Transverse colon (tissue), 4 donors: ENCODE results near the gene ARHGEF38. TPM values are rescaled to one million over a fixed set of nuclear protein-coding genes. Genes with fewer than 3 reads are reported as not detected.

Experiments
- DNase-seq: peaks from one replicate; pipeline ENCODE4 v3.0.0-alpha.2; 2019
- H3K27ac ChIP-seq, 4 donors: fragments of 200-600 bp; sonication (generic); 2 replicates each; pipeline ENCODE4 v1.5.1; 2016 to 2018; ENCODE audit warnings: inconsistent platforms in 4 of 4
- H3K27me3 ChIP-seq: fragments of 200-600 bp; sonication (generic); 2 replicates; pipeline ENCODE4 v1.5.1; 2017; ENCODE audit warnings: inconsistent platforms
- H3K36me3 ChIP-seq, 4 donors: fragments of 200-600 bp; sonication (generic); 2 replicates each; pipeline ENCODE4 v1.5.1; 2017 to 2019; ENCODE audit warnings: inconsistent platforms in 4 of 4
- H3K4me1 ChIP-seq, 4 donors: fragments of 200-600 bp; sonication (generic); 2 replicates each; pipeline ENCODE4 v1.5.1; 2017 to 2020; ENCODE audit warnings: inconsistent platforms in 4 of 4
- H3K4me3 ChIP-seq, 4 donors: fragments of 200-600 bp; sonication (generic); 1 replicate in 1 of 4; 2 replicates in 3 of 4; pipeline versions ENCODE4 v1.5.1 to v1.6.1; 2017 to 2019; ENCODE audit warnings: inconsistent platforms in 4 of 4
- H3K9me3 ChIP-seq, 2 donors: fragments of 200-600 bp; sonication (generic); 2 replicates each; pipeline ENCODE4 v1.5.1; 2017 to 2019; ENCODE audit warnings: inconsistent platforms in 2 of 2
- EP300 ChIP-seq: sonication (generic); formaldehyde crosslinking; IDR thresholded peaks from one replicate; pipeline ENCODE4 v1.6.1; 2017; ENCODE audit warnings: antibody characterized with exemption, low read depth
- POLR2A ChIP-seq: fragments of 450-650 bp; IDR thresholded peaks from one replicate; pipeline ENCODE4 v1.6.1; 2016; ENCODE audit warnings: antibody characterized with exemption, mild to moderate bottlenecking, moderate library complexity
- POLR2AphosphoS5 ChIP-seq, 3 donors: sonication (generic); formaldehyde crosslinking; IDR thresholded peaks; one replicate each; pipeline ENCODE4 v1.6.1; 2016; ENCODE audit warnings: antibody characterized with exemption in 3 of 3
- WGBS, 2 donors: methylation state at CpG; one replicate each; pipeline ENCODE4 v1.1.5; 2018; ENCODE audit warnings: low coverage in 1 of 2; 5-methylcytosine and 5-hydroxymethylcytosine counted together
- in situ Hi-C, 4 donors: fragments of 200-750 bp; cut with MboI; loops; one replicate each; pipeline versions ENCODE4 v1.15.0 to v1.15.1; 2017; ENCODE audit warnings: low sequenced_read_pairs in 3 of 4, low pct_ligation_motif_present in 1 of 4, low pct_unique_long_range_greater_than_20kb in 1 of 4
- intact Hi-C: fragments of 100-400 bp; cut with DNase I; formaldehyde crosslinking; loops from one replicate; pipeline ENCODE4 v1.15.1; 2023; ENCODE audit warnings: low total_unique reads
- total RNA-seq, 4 donors: library from RNA; depleted of rRNA; stranded (reverse); fragments of >200 nt; gene quantifications; one replicate each; pipeline ENCODE4 v1.1.0, GENCODE V29; 2016
- TF ChIP-seq, protein P1 (sequence below), 5 experiments: fragments of 200-600 bp in 3 of 5; fragments of 450-650 bp in 2 of 5; sonication (generic) in 3 of 5; IDR thresholded peaks; 1 replicate in 2 of 5; 2 replicates in 3 of 5; pipeline ENCODE4 v1.5.1; 2016 to 2017; ENCODE audit warnings: antibody characterized with exemption in 5 of 5, inconsistent platforms in 3 of 5, mild to moderate bottlenecking in 2 of 5, moderate library complexity in 1 of 5

The ARHGEF38 gene
- total RNA-seq, 4 donors from 2014 or later: 2.6 to 18.1 (median 15.6) TPM

DNA sequence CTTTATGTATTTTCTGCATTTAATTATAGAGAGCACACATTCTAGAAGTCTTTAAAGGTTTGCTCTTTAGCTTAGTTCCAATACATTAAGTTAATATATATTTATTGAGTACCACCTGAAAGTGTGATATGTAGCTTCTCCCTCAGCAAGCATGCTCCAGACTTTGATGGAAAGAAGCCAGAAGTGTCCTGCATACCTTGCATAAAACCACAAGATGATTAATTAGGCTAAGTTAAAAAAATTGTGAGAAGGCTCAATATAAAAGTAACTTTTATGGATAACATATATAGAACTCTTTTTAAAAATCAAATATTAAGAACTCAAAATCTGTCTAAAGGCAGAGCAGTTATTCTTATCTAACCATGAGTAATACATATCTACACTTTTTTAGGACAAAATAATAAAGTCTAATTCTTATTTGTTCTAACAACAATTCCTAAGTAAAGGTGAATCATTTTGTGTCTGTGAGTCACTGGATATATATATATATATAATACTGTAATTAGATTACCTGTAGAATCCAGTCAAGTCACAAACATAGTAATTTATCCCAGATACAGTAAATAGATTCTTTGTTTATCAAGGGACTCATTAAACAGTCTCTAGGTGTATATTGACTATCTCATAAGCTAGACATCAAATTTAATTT is 104.8 kb downstream of the ARHGEF38 start:
- in situ Hi-C loops: loop anchor here in 1 of 4 donors (25.0 kb wide), 1 partner anchor 145 kb away; no protein-coding TSS in a partner anchor
- Histone ChIP-seq H3K36me3 (no peaks in the 10 kb centered on the region), H3K4me1 (no peaks in the 10 kb centered on the region)

DNA sequence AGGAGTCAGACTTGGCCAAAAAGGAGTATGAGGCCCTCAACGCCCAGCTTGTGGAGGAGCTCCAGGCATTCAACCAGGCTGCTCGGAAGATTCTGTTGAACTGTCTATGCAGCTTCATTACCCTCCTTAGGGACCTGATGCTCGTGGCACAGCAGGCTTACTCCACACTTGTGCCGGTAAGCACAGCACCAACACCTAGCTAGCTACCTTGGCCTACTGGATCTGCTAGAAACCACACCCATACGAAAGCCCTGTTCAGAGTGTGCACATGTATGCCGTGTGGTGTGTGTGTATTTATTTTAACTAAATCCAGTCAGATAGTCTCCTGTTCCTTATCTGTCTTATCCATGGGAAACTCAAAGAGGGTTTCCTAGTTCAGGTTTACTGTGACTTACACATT is 106.8 kb downstream of the ARHGEF38 start:
- H3K36me3 ChIP-seq: no peaks in the 10 kb centered on the region
- TF ChIP-seq, protein P1, sequence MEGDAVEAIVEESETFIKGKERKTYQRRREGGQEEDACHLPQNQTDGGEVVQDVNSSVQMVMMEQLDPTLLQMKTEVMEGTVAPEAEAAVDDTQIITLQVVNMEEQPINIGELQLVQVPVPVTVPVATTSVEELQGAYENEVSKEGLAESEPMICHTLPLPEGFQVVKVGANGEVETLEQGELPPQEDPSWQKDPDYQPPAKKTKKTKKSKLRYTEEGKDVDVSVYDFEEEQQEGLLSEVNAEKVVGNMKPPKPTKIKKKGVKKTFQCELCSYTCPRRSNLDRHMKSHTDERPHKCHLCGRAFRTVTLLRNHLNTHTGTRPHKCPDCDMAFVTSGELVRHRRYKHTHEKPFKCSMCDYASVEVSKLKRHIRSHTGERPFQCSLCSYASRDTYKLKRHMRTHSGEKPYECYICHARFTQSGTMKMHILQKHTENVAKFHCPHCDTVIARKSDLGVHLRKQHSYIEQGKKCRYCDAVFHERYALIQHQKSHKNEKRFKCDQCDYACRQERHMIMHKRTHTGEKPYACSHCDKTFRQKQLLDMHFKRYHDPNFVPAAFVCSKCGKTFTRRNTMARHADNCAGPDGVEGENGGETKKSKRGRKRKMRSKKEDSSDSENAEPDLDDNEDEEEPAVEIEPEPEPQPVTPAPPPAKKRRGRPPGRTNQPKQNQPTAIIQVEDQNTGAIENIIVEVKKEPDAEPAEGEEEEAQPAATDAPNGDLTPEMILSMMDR (IDR thresholded peaks at IDR 0.05): no peak
- TF ChIP-seq EP300 (no peak), POLR2A (no peak), POLR2AphosphoS5 (IDR thresholded peaks at IDR 0.05) (no peak)
- H3K4me3 ChIP-seq: no peak overlapping the region
- intact Hi-C loops: no loop called here
- no peaks in the 10 kb centered on the region for H3K4me1 ChIP-seq
- no peaks in the 10 kb centered on the region for H3K9me3 ChIP-seq
- no peak overlapping the region for H3K27ac ChIP-seq
- no peak for DNase-seq
- H3K27me3 ChIP-seq: no peaks in the 10 kb centered on the region
- in situ Hi-C loops: loop anchor here in 1 of 4 donors (25.0 kb wide), 1 partner anchor 147 kb away; no protein-coding TSS in a partner anchor
- WGBS, 2 donors: 88 to 89% methylated on average over 3 to 6 of the region's 6 CpGs

More for the DNA sequence above, 104.8 kb downstream of the ARHGEF38 start:
- Histone ChIP-seq H3K27me3 (no peaks in the 10 kb centered on the region), H3K9me3 (no peaks in the 10 kb centered on the region), H3K4me3 (no peak overlapping the region), H3K27ac (no peak overlapping the region)
- no peak for TF ChIP-seq EP300
- intact Hi-C loops: no loop called here
- no peak for DNase-seq

DNA sequence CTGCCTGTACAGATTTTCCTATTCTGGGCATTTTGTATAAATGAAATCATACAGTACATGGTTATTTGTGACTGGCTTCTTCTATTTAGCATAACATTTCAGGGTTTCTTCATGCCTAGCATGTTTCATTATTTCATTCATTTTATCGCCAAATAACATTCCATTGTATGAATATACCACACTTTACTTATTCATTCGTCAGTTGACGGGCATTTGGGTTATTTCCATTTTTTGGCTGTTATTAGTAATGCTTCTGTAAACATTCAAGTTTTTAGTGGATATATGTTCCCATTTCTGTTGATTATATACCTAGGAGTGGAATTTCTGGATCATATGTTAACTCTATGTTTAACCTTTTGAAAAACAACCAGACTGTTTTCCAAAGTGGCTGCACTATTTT is 108.6 kb downstream of the ARHGEF38 start:
- Histone ChIP-seq H3K9me3 (no peaks in the 10 kb centered on the region), H3K4me3 (no peak overlapping the region), H3K27ac (no peak overlapping the region), H3K27me3 (no peaks in the 10 kb centered on the region), H3K4me1 (no peaks in the 10 kb centered on the region), H3K36me3 (no peaks in the 10 kb centered on the region)
- in situ Hi-C loops (loop anchor here in 2 of 4 donors (10.0 to 25.0 kb wide), 2 partner anchors 136 to 149 kb away; no protein-coding TSS in a partner anchor), intact Hi-C loops (no loop called here)
- TF ChIP-seq EP300 (no peak), POLR2A (no peak), POLR2AphosphoS5 (IDR thresholded peaks at IDR 0.05) (no peak)
- TF ChIP-seq, protein P1 (IDR thresholded peaks at IDR 0.05): no peak
- 98 to 100% methylated on average over 3 of the region's 3 CpGs for WGBS, 2 donors
- DNase-seq: no peak

DNA sequence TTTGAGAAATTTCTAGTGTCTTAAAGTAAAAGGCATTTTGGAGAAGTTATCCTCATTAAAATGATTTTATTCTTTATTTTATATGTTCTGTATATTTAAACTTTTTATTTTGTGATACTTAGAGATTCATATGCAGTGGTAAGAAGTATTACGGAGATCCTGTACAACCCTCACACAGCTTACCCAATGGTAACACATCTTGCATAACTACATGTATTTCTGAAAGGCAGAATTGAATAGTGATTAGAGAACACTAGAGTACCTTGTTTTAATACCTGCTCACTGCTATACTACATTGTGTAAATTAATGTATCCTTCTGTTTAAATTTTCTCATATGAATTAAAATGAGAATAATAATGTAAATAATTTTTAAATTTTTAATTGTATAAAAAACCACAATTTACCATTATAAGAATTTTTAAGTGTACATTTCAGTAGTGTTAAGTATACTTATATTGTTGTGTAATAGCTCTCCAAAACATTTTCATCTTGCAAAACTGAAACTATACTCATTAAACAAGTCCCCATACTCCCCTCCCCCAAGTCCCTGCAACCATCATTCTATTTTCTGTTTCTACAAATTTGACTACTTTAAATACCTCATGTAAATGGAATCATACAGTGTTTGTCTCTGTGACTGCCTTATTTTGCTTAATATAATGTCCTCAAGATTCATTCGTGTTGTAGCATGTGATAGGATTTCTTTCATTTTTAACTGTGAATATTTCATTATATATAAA is 110.7 kb downstream of the ARHGEF38 start:
- 64 to 92% methylated on average over 2 of the region's 2 CpGs for WGBS, 2 donors
- Histone ChIP-seq H3K4me1 (no peaks in the 10 kb centered on the region), H3K36me3 (no peaks in the 10 kb centered on the region), H3K27me3 (no peaks in the 10 kb centered on the region), H3K4me3 (no peak overlapping the region), H3K27ac (no peak overlapping the region), H3K9me3 (no peaks in the 10 kb centered on the region)
- DNase-seq: no peak
- in situ Hi-C loops: loop anchor here in 2 of 4 donors (10.0 to 25.0 kb wide), 2 partner anchors 138 to 151 kb away; no protein-coding TSS in a partner anchor
- intact Hi-C loops: no loop called here
- TF ChIP-seq POLR2AphosphoS5 (IDR thresholded peaks at IDR 0.05) (no peak), POLR2A (no peak), EP300 (no peak)
- TF ChIP-seq, protein P1 (IDR thresholded peaks at IDR 0.05): no peak
